ENCODE results near the gene CDKAL1.

GRCh38 chr6:20577173-20577688 lies 43.0 kb downstream of the CDKAL1 start:
- TF ChIP-seq TEAD4 (IDR thresholded peaks at IDR 0.05) (no peak), EP300 (IDR thresholded peaks at IDR 0.05; ENCODE audit: borderline replicate concordance) (no peak), TCF12 (IDR thresholded peaks at IDR 0.05; ENCODE audit: low read depth) (no peak), TAF1 (IDR thresholded peaks at IDR 0.05; ENCODE audit: low read depth) (no peak), RAD21 (IDR thresholded peaks at IDR 0.05; ENCODE audit: low read depth) (no peak), YY1 (IDR thresholded peaks at IDR 0.05; ENCODE audit: low read depth) (no peak), MAX (IDR thresholded peaks at IDR 0.05) (no peak), ZBTB7A (IDR thresholded peaks at IDR 0.05; ENCODE audit: low read depth) (no peak)
